Right atrium auricular region (tissue), 2 donors: ENCODE results near the gene BPIFB6. TPM values are rescaled to one million over a fixed set of nuclear protein-coding genes. Genes with fewer than 3 reads are reported as not detected.
"Not testable (repeated sequence)": the region's sequence is repeated elsewhere in the genome, so short reads cannot be mapped to it uniquely, and the experiment has no call there.

Experiments used
- DNase-seq: peaks from one replicate; pipeline ENCODE4 v3.0.0-alpha.2; 2019; ENCODE audit warnings: low spot score
- H3K27ac ChIP-seq, 2 donors: fragments of 200-600 bp; sonication (generic); 1 replicate in 1 of 2; 2 replicates in 1 of 2; pipeline ENCODE4 v1.5.1; 2016 to 2019
- H3K27me3 ChIP-seq, 2 donors: fragments of 200-600 bp; sonication (generic); one replicate each; pipeline versions ENCODE4 v1.5.1 to v1.6.0; 2017 to 2019
- H3K36me3 ChIP-seq: fragments of 200-600 bp; sonication (generic); one replicate; pipeline ENCODE4 v1.5.1; 2016
- H3K4me1 ChIP-seq, 2 donors: fragments of 200-600 bp; sonication (generic); one replicate each; pipeline versions ENCODE4 v1.5.1 to v1.6.0; 2017 to 2019
- H3K4me3 ChIP-seq, 2 donors: fragments of 200-600 bp; sonication (generic); 1 replicate in 1 of 2; 2 replicates in 1 of 2; pipeline ENCODE4 v1.5.1; 2017 to 2019; ENCODE audit warnings: mild to moderate bottlenecking in 1 of 2, moderate library complexity in 1 of 2
- H3K9me3 ChIP-seq, 2 donors: fragments of 200-600 bp; sonication (generic); one replicate each; pipeline ENCODE4 v1.5.1; 2019
- total RNA-seq, 2 donors: library from RNA; depleted of rRNA; stranded (reverse); fragments of >200 nt; gene quantifications; one replicate each; pipeline ENCODE4 v1.1.0, GENCODE V29; 2016
- TF ChIP-seq, protein P1 (sequence below), 2 donors: fragments of 200-600 bp; sonication (generic); IDR thresholded peaks; one replicate each; pipeline ENCODE4 v1.5.1; 2019; ENCODE audit warnings: antibody characterized with exemption in 2 of 2

Gene BPIFB6
- total RNA-seq, 2 donors from 2014 or later: not detected

DNA sequence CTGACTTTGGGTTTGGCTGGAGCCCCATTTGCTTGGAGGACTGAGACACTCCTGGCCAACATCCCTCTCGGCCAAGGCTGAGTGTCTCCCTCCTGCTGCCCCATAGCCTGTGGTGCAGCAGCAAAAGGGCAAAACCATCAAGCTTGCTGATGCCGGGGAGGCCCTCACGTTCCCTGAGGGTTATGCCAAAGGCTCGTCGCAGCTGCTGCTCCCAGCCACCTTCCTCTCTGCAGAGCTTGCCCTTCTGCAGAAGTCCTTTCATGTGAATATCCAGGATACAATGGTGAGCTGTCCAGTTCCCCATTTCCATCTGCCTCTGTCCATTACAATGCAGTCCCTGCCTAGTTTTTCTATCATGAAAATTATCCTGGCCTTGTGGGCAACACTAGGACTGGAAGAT lies 6.0 kb downstream of the BPIFB6 start:
- Histone ChIP-seq H3K27me3 (no peaks in the 10 kb centered on the region), H3K4me3 (no peak overlapping the region), H3K4me1 (no peaks in the 10 kb centered on the region), H3K36me3 (no peaks in the 10 kb centered on the region), H3K9me3 (peaks cover 0 to 6% of the 10 kb centered on the region in 2 donors), H3K27ac (no peak overlapping the region)
- no peak for DNase-seq
- TF ChIP-seq, protein P1, sequence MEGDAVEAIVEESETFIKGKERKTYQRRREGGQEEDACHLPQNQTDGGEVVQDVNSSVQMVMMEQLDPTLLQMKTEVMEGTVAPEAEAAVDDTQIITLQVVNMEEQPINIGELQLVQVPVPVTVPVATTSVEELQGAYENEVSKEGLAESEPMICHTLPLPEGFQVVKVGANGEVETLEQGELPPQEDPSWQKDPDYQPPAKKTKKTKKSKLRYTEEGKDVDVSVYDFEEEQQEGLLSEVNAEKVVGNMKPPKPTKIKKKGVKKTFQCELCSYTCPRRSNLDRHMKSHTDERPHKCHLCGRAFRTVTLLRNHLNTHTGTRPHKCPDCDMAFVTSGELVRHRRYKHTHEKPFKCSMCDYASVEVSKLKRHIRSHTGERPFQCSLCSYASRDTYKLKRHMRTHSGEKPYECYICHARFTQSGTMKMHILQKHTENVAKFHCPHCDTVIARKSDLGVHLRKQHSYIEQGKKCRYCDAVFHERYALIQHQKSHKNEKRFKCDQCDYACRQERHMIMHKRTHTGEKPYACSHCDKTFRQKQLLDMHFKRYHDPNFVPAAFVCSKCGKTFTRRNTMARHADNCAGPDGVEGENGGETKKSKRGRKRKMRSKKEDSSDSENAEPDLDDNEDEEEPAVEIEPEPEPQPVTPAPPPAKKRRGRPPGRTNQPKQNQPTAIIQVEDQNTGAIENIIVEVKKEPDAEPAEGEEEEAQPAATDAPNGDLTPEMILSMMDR (IDR thresholded peaks at IDR 0.05): no peak

DNA sequence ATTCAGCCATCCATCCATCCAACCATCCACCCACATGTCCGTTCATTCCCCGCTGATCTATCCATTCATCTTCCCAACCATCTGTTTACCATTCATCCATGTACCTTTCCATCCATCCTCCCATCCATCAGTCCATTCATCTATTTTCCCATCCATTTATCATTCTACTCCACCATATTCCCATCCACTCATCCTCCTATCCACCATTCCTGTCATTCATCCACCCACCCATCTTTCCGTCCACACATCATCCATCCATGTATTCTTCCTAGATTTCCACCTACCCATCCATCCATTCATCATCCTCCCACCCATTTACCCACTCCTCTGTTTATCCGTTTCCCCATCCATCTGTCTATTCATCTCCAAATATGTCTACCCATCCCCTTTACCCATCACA lies 6.8 kb downstream of the BPIFB6 start:
- Histone ChIP-seq H3K9me3 (peaks cover 0 to 3% of the 10 kb centered on the region in 2 donors), H3K36me3 (no peaks in the 10 kb centered on the region), H3K27ac (no peak overlapping the region), H3K4me1 (no peaks in the 10 kb centered on the region), H3K27me3 (no peaks in the 10 kb centered on the region), H3K4me3 (no peak overlapping the region)
- TF ChIP-seq, protein P1 (IDR thresholded peaks at IDR 0.05): no peak
- DNase-seq: no peak

DNA sequence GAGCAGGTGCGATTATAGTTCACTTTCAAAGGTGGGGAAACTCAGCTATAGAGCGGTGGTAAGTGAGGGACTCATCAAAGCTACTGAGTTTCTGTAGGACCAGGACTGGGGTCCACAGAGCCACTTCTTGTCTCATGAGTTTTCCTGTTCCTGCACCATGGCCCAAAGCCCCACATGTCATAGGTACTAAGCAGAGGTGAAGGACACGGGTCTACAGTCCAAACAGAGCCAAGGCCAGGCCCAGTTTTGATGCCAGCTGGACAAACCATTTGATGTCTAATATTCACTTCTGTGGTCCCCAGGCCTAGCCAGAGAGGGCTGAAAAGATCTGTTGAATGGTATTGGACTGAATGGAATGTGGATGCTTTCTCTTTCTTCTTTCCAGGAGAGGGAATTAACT lies 11.0 kb downstream of the BPIFB6 start:
- Histone ChIP-seq H3K27me3 (no peaks in the 10 kb centered on the region), H3K4me1 (no peaks in the 10 kb centered on the region), H3K4me3 (no peak overlapping the region), H3K9me3 (peaks cover 0 to 21% of the 10 kb centered on the region in 2 donors), H3K36me3 (no peaks in the 10 kb centered on the region), H3K27ac (no peak overlapping the region)
- DNase-seq: no peak
- TF ChIP-seq, protein P1 (IDR thresholded peaks at IDR 0.05): no peak

DNA sequence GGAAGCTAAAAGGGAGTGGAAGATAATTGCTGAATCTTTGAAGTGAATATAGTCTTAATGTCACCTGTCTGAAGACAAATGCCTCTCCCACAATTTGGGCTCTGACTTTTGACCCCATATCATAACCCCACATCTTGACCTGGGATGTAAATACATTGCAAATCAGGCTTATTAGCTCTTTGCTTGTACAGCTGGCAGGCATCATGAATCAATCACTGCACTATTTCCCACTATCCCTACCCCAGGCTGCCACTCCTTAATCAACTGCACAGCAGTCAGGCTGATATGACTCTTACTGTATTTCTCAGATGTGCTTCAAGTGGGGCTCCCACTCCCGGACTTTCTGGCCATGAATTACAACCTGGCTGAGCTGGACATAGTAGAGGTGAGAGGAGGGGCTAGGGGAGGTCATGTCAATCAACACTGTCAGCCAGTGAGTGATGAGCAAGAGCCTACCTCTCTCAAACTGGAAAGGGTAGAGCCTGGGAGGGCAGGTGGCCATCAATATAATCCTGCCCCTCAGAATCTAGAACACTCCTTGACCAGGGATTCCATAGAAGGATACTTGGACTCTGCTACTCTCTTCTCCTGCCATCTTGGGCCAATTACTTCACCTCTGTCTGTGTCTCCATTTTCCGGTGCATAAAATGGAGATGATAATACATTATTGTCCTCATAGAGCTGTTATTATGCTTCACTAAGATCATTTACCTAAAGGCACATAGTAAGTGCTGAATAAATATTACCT lies 11.7 kb downstream of the BPIFB6 start:
- Histone ChIP-seq H3K27ac (no peak overlapping the region), H3K4me1 (no peaks in the 10 kb centered on the region), H3K4me3 (no peak overlapping the region), H3K36me3 (no peaks in the 10 kb centered on the region), H3K9me3 (peaks cover 0 to 21% of the 10 kb centered on the region in 2 donors), H3K27me3 (no peaks in the 10 kb centered on the region)
- no peak for DNase-seq
- TF ChIP-seq, protein P1 (IDR thresholded peaks at IDR 0.05): no peak

DNA sequence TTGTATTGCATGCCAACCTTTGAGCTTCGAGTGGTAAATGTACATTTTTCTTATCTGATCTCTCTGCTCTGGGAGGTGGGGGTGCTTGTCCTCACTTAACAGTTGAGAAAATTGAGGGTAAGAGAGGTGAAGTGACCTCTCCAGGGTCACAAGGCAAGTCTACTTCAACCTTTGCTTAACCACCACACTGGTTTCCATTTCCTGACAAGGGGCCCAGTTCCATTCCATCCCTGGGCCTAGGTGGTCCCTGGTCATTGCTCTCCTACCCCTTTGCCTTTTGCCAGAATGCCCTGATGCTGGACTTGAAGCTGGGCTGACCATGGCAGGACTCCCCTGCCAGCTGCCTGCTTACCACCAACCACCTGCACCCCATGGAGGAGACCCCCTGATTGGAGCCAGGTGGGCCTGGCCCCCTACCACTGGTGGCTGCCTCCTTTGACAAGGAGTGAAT lies 12.3 kb downstream of the BPIFB6 start:
- no peak overlapping the region for H3K27ac ChIP-seq
- no peak for DNase-seq
- peaks cover 0 to 21% of the 10 kb centered on the region in 2 donors for H3K9me3 ChIP-seq
- H3K36me3 ChIP-seq: no peaks in the 10 kb centered on the region
- H3K4me1 ChIP-seq: no peaks in the 10 kb centered on the region
- no peaks in the 10 kb centered on the region for H3K27me3 ChIP-seq
- no peak overlapping the region for H3K4me3 ChIP-seq
- TF ChIP-seq, protein P1 (IDR thresholded peaks at IDR 0.05): no peak

DNA sequence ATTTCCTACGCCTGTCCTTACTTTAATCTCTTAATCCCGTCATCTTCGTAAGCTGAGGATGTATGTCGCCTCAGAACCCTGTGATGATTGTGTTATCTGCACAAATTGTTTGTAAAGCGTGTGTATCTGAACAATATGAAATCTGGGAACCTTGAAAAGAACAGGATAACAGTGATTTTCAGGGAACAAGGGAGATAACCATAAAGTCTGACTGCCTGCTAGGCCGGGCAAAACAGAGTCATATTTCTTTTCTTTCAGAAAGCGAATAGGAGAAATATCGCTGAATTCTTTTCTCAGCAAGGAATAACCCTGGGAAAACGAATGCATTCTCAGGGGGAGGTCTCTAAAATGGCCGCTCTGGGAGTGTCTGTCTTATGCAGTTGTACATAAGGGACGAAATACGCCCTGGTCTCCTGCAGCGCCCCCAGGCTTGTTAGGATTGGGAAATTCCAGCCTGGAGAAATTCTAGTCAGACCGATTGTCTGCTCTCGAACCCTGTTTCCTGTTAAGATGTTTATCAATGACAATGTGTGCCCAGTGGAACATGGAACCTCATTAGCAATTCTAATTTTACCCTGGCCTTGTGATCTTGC lies 13.8 kb downstream of the BPIFB6 start:
- peaks cover 0 to 21% of the 10 kb centered on the region in 2 donors for H3K9me3 ChIP-seq
- not testable (repeated sequence) for H3K27ac ChIP-seq, H3K4me3 ChIP-seq, H3K36me3 ChIP-seq, H3K27me3 ChIP-seq, DNase-seq, H3K4me1 ChIP-seq
